Kidney (tissue), 14 donors: Measurements from ENCODE around the gene C2orf49. TPM values are rescaled to one million over a fixed set of nuclear protein-coding genes. Genes with fewer than 3 reads are reported as not detected.

Experiments used
- DNase-seq, 5 donors: peaks; one replicate each; pipeline ENCODE4 v3.0.0-alpha.2; 2013 to 2020
- FAIRE-seq: peaks from 2 replicates; lab custom pipeline; 2012; peaks lifted over from hg19 to GRCh38; lab: Jason Lieb, UNC
- H3K27ac ChIP-seq, 2 donors: one replicate each; pipeline ENCODE4 v1.7.0; 2013; ENCODE audit warnings: low read depth in 2 of 2, low read length in 2 of 2, inconsistent platforms in 1 of 2
- H3K27me3 ChIP-seq: one replicate; pipeline ENCODE4 v1.7.1; 2013; ENCODE audit warnings: low read length, inconsistent platforms; ENCODE audit not compliant: control insufficient read depth, insufficient read depth
- H3K36me3 ChIP-seq, 3 donors: one replicate each; pipeline versions ENCODE4 v1.7.0 to v1.7.1; 2013; ENCODE audit warnings: low read length in 3 of 3, control low read depth in 1 of 3, inconsistent platforms in 1 of 3; ENCODE audit not compliant: insufficient read depth in 3 of 3, control insufficient read depth in 2 of 3
- H3K4me1 ChIP-seq, 3 donors: one replicate each; pipeline versions ENCODE4 v1.7.0 to v1.7.1; 2013; ENCODE audit warnings: low read length in 3 of 3, inconsistent platforms in 1 of 3, low read depth in 1 of 3; ENCODE audit not compliant: control insufficient read depth in 2 of 3, insufficient read depth in 2 of 3
- H3K4me3 ChIP-seq, 3 donors: one replicate each; pipeline versions ENCODE4 v1.7.0 to v1.8.1; 2013; ENCODE audit warnings: low read length in 3 of 3, control low read depth in 1 of 3, inconsistent platforms in 1 of 3
- H3K9ac ChIP-seq, 3 donors: one replicate each; pipeline versions ENCODE4 v1.7.0 to v1.7.1; 2013; ENCODE audit warnings: low read length in 3 of 3, control low read depth in 1 of 3, inconsistent platforms in 1 of 3
- H3K9me3 ChIP-seq, 3 donors: one replicate each; pipeline versions ENCODE4 v1.7.0 to v1.7.1; 2013; ENCODE audit warnings: low read length in 3 of 3, control low read depth in 1 of 3, inconsistent platforms in 1 of 3; ENCODE audit not compliant: control insufficient read depth in 2 of 3, insufficient read depth in 1 of 3
- intact Hi-C: fragments of 100-400 bp; cut with DNase I; formaldehyde crosslinking; loops from one replicate; pipeline ENCODE4 v1.11.1; 2022
- polyA plus RNA-seq: library from polyadenylated mRNA; stranded (reverse); fragments of 350-450 nt; fragmentation: Illumina TruSeq; extraction: RNeasy Lipid Tissue Mini Kit (QIAGEN cat#74804); gene quantifications from one replicate; pipeline ENCODE4 v1.2.3, GENCODE V29; 2014; ENCODE audit warnings: low read depth, low replicate concordance; ENCODE audit not compliant: insufficient read depth
- total RNA-seq: library from RNA; stranded (reverse); fragmentation: NEBNext Ultra II Directional; extraction: Animal tissue kit (Norgen Biotek cat#: 25700); gene quantifications from one replicate; pipeline ENCODE4 v1.2.1, GENCODE V29; 2021
- TF ChIP-seq, protein P1 (sequence below): IDR thresholded peaks from 3 replicates; pipeline ENCODE4 v1.5.1; 2012; ENCODE audit warnings: mild to moderate bottlenecking, moderate library complexity, borderline replicate concordance; ENCODE audit not compliant: insufficient read depth; ENCODE audit errors: extremely low read depth
- donor health status: control.
- donor health status: control.
- donor health status: control.
- donor health status: control.
- donor health status: control.
- donor health status: DM: yes; HTN: yes; CAD: no.
- donor health status: Normal renal cell carcinoma (clear cell type).

C2orf49 gene
- total and polyA plus RNA-seq, 2 donors from 2014 or later: 6.8 to 15.0 TPM

DNA sequence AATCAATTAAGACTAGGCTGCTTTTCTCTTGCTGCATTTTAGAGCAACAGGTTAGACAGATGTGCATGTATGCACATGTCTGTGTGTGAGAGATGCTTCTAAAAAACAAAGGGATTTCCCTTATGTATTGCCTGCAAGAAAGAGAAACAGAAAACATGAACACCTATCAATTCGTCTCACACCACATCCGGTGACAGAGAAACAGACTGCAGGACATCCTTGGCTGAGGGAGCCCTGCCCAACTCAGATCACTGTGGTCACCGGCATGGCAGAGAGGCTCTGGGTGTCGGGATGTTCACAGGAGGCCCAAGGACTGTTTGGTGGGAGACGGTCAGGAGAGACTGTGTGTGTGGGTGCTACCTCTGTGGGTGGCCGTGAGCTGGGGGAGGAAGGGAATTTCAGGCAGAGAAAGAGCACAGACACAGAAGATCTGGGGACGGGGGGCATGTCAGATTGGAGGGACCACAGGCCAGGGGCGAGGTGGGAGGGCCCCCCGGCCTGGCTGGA, 36.6 kb downstream of the C2orf49 start:
- TF ChIP-seq, protein P1, sequence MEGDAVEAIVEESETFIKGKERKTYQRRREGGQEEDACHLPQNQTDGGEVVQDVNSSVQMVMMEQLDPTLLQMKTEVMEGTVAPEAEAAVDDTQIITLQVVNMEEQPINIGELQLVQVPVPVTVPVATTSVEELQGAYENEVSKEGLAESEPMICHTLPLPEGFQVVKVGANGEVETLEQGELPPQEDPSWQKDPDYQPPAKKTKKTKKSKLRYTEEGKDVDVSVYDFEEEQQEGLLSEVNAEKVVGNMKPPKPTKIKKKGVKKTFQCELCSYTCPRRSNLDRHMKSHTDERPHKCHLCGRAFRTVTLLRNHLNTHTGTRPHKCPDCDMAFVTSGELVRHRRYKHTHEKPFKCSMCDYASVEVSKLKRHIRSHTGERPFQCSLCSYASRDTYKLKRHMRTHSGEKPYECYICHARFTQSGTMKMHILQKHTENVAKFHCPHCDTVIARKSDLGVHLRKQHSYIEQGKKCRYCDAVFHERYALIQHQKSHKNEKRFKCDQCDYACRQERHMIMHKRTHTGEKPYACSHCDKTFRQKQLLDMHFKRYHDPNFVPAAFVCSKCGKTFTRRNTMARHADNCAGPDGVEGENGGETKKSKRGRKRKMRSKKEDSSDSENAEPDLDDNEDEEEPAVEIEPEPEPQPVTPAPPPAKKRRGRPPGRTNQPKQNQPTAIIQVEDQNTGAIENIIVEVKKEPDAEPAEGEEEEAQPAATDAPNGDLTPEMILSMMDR: no peak
- DNase-seq (no peak), FAIRE-seq (no peak)
- Histone ChIP-seq H3K9ac (no peak overlapping the region), H3K4me1 (peaks cover 0 to 18% (median 8%) of the 10 kb centered on the region in 3 donors), H3K36me3 (no peaks in the 10 kb centered on the region), H3K27ac (peak overlapping the region in 1 of 2 donors; percentile 46), H3K27me3 (no peaks in the 10 kb centered on the region), H3K9me3 (no peaks in the 10 kb centered on the region), H3K4me3 (no peak overlapping the region)
- intact Hi-C loops: loop anchor here (5.0 kb wide), 1 partner anchor 148 kb away; no protein-coding TSS in a partner anchor

DNA sequence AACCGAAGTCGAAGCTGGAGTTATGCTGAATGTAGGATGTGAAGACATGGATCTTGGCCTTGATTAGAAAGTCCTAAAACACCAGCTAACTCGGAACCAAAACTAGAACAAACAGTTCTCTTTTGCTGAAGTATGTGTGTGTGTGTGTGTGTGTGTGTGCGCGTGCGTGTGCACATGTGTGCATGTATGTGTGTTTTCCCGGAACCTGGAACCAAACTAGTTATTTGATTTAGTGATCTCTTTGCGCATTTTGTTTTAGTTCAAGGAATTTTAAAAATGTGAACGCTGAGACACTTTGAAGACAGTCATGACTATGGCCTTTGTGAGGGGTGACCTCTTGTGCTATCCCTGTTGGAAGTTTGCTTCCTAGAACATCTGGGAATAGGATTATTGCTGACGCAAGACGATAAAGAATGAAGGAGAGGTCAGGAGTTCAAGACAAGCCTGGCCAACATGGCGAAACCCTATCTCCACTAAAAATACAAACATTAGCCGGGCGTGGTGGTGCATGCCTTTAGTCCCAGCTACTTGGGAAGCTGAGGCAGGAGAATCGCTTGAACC, 37.7 kb downstream of the C2orf49 start:
- no peaks in the 10 kb centered on the region for H3K36me3 ChIP-seq
- intact Hi-C loops: no loop called here
- no peak overlapping the region for H3K9ac ChIP-seq
- DNase-seq: no peak
- H3K27ac ChIP-seq: peak overlapping the region in 1 of 2 donors; percentile 12
- H3K27me3 ChIP-seq: no peaks in the 10 kb centered on the region
- TF ChIP-seq, protein P1: no peak
- no peak overlapping the region for H3K4me3 ChIP-seq
- peaks cover 0 to 20% (median 10%) of the 10 kb centered on the region in 3 donors for H3K4me1 ChIP-seq
- no peak for FAIRE-seq
- H3K9me3 ChIP-seq: no peaks in the 10 kb centered on the region

DNA sequence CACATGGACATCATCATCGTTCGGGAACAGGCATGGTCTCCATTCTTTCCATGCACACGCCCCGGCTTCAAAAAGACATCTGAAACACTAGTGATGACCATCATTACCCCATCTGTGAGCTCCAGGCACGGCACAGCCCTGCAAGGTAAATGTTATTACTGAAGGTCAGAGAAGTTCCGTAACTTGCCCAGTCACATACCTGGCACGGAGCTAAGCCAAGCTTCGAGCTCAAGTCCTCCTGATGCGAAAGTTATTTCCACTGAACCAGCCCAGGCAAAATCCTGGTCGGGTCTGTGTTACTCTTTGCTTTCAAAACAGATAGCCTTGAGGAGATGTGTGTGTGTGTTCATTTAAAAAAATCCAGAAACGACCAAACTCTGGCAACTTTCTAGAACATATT, 38.7 kb downstream of the C2orf49 start:
- intact Hi-C loops: no loop called here
- Histone ChIP-seq H3K9ac (no peak overlapping the region), H3K4me1 (peaks cover 0 to 20% (median 10%) of the 10 kb centered on the region in 3 donors), H3K4me3 (no peak overlapping the region), H3K27me3 (no peaks in the 10 kb centered on the region), H3K36me3 (no peaks in the 10 kb centered on the region), H3K27ac (no peak overlapping the region), H3K9me3 (no peaks in the 10 kb centered on the region)
- FAIRE-seq (no peak), DNase-seq (no peak)
- TF ChIP-seq, protein P1: no peak

- Histone ChIP-seq H3K9me3 (no peaks in the 10 kb centered on the region), H3K4me3 (no peak overlapping the region), H3K27ac (no peak overlapping the region), H3K9ac (no peak overlapping the region), H3K4me1 (peaks cover 0 to 20% (median 10%) of the 10 kb centered on the region in 3 donors), H3K36me3 (no peaks in the 10 kb centered on the region), H3K27me3 (no peaks in the 10 kb centered on the region)
- TF ChIP-seq, protein P1: no peak
- no peak for DNase-seq
- intact Hi-C loops: no loop called here
- FAIRE-seq: no peak
These were observed 39.5 kb downstream of the C2orf49 start for GRCh38 chr2:105376789-105377240.
